ENCODE data around the gene LMAN2L. TPM values are rescaled to one million over a fixed set of nuclear protein-coding genes. Genes with fewer than 3 reads are reported as not detected.

The LMAN2L gene
- polyA plus RNA-seq, 1 of the 3 experiments (the other 2 are of a cell fraction): 17.7 TPM

GRCh38 chr2:96753661-96754282, 13.9 kb upstream of the LMAN2L start:
- POLR2A ChIA-PET: no interaction called here
- Histone ChIP-seq H3K36me3 (replicated peaks in 1 of 2; ENCODE audit: control insufficient read depth in 1 of 2, insufficient read depth in 2 of 2, low read length in 1 of 2) (no peaks in the 10 kb centered on the region), H4K20me1 (ENCODE audit: insufficient read depth) (no peaks in the 10 kb centered on the region), H3K27me3 (ENCODE audit: insufficient read depth) (no peaks in the 10 kb centered on the region), H3K4me1 (ENCODE audit: control insufficient read depth in 1 of 2, insufficient read depth in 2 of 2, low read depth in 1 of 2, low read length in 1 of 2) (no peaks in the 10 kb centered on the region), H3F3A (replicated peaks; ENCODE audit: insufficient read depth) (peaks cover under 1% of the 10 kb centered on the region), H3K4me3 (ENCODE audit: low read depth in 2 of 2, low read length in 1 of 2) (no peak overlapping the region), H3K27ac (ENCODE audit: low read depth in 2 of 2, low read length in 1 of 2) (no peak overlapping the region), H3K4me2 (no peak overlapping the region), H3K9ac (no peak overlapping the region), H3K9me2 (no peaks in the 10 kb centered on the region), H3K9me3 (no peaks in the 10 kb centered on the region), H3K79me2 (ENCODE audit: insufficient read depth) (no peaks in the 10 kb centered on the region), H2AFZ (ENCODE audit: low read depth) (no peak overlapping the region)
- CTCF ChIA-PET: interaction anchor here (1.5 kb wide), 1 partner anchor 10 kb away, joined by 6 read pairs; no protein-coding TSS in a partner anchor
- TF ChIP-seq TAF1 (IDR thresholded peaks at IDR 0.05; ENCODE audit: borderline replicate concordance, low read depth, low read length): no peak
- TF ChIP-seq RFX5 (IDR thresholded peaks at IDR 0.05; ENCODE audit: low read length): no peak
- DNase-seq: no peak
- 60% methylated on average over 7 of the region's 7 CpGs for WGBS (ENCODE audit: low lambda C conversion rate)

GRCh38 chr2:96751800-96752199, 11.9 kb upstream of the LMAN2L start:
- 73% methylated on average over 9 of the region's 9 CpGs for WGBS (ENCODE audit: low lambda C conversion rate)
- no peak overlapping the region for H3K27ac ChIP-seq (ENCODE audit: low read depth in 2 of 2, low read length in 1 of 2)
- ChIA-PET CTCF (interaction anchor here (1.2 kb wide), 1 partner anchor 49 kb away, joined by 4 read pairs; no protein-coding TSS in a partner anchor), POLR2A (no interaction called here)
- no peaks in the 10 kb centered on the region for H3K9me2 ChIP-seq
- no peaks in the 10 kb centered on the region for H4K20me1 ChIP-seq (ENCODE audit: insufficient read depth)
- H3F3A ChIP-seq (replicated peaks; ENCODE audit: insufficient read depth): no peaks in the 10 kb centered on the region
- H3K4me3 ChIP-seq (ENCODE audit: low read depth in 2 of 2, low read length in 1 of 2): no peak overlapping the region
- no peak overlapping the region for H3K4me2 ChIP-seq
- no peaks in the 10 kb centered on the region for H3K9me3 ChIP-seq
- H3K79me2 ChIP-seq (ENCODE audit: insufficient read depth): no peaks in the 10 kb centered on the region
- no peaks in the 10 kb centered on the region for H3K27me3 ChIP-seq (ENCODE audit: insufficient read depth)
- DNase-seq: no peak
- no peak overlapping the region for H2AFZ ChIP-seq (ENCODE audit: low read depth)
- no peak overlapping the region for H3K9ac ChIP-seq
- no peaks in the 10 kb centered on the region for H3K36me3 ChIP-seq (replicated peaks in 1 of 2; ENCODE audit: control insufficient read depth in 1 of 2, insufficient read depth in 2 of 2, low read length in 1 of 2)
- peaks cover 0 to 4% of the 10 kb centered on the region in 2 experiments; a peak in 1 of 4 replicates for H3K4me1 ChIP-seq (ENCODE audit: control insufficient read depth in 1 of 2, insufficient read depth in 2 of 2, low read depth in 1 of 2, low read length in 1 of 2)
- no peak for TF ChIP-seq MXI1 (IDR thresholded peaks at IDR 0.05; ENCODE audit: low read depth, low read length)
- no peak for TF ChIP-seq TCF12 (IDR thresholded peaks at IDR 0.05)
- TF ChIP-seq SMC3 (IDR thresholded peaks at IDR 0.05; ENCODE audit: low read depth, low read length): no peak
- TF ChIP-seq CTCF (IDR thresholded peaks at IDR 0.05): no peak
- no peak for TF ChIP-seq ELF1 (IDR thresholded peaks at IDR 0.05)
- no peak for TF ChIP-seq RAD21 (IDR thresholded peaks at IDR 0.05; ENCODE audit: low read length)
- TF ChIP-seq FOXM1 (IDR thresholded peaks at IDR 0.05; ENCODE audit: low read depth): no peak
- TF ChIP-seq PBX3 (IDR thresholded peaks at IDR 0.05): no peak
- no peak for TF ChIP-seq NFIC (IDR thresholded peaks at IDR 0.05; ENCODE audit: borderline replicate concordance)
- TF ChIP-seq EP300 (IDR thresholded peaks at IDR 0.05; ENCODE audit: borderline replicate concordance in 1 of 2, low read depth in 1 of 2, low read length in 1 of 2): no peak
- no peak for TF ChIP-seq USF2 (IDR thresholded peaks at IDR 0.05; ENCODE audit: borderline replicate concordance, low read depth, low read length)
- TF ChIP-seq NRF1 (IDR thresholded peaks at IDR 0.05; ENCODE audit: low read depth, low read length): no peak
- TF ChIP-seq USF1 (IDR thresholded peaks at IDR 0.05; ENCODE audit: borderline replicate concordance, low read depth): no peak
- TF ChIP-seq IRF3 (IDR thresholded peaks at IDR 0.05; ENCODE audit: low read depth, low read length): no peak
- TF ChIP-seq EZH2phosphoT487 (IDR thresholded peaks at IDR 0.05; ENCODE audit: borderline replicate concordance, low read depth): no peak
- TF ChIP-seq FOSL2 (IDR thresholded peaks at IDR 0.05; ENCODE audit: borderline replicate concordance, low read depth): no peak
- no peak for TF ChIP-seq YY1 (IDR thresholded peaks at IDR 0.05; ENCODE audit: low read depth)
- no peak for TF ChIP-seq ZBTB33 (IDR thresholded peaks at IDR 0.05; ENCODE audit: borderline replicate concordance, low read depth)
- TF ChIP-seq JUND (IDR thresholded peaks at IDR 0.05): no peak
